MCF 10A (cell line): Measurements from ENCODE around the gene SIRPG. TPM values are rescaled to one million over a fixed set of nuclear protein-coding genes. Genes with fewer than 3 reads are reported as not detected.
"Not testable (repeated sequence)": the region's sequence is repeated elsewhere in the genome, so short reads cannot be mapped to it uniquely, and the experiment has no call there.

ENCODE experiments used
- BruUV-seq: library from RNA; stranded (reverse); fragments of 400-500 nt; replicated peaks from 2 replicates; lab custom pipeline; 2021; lab: Mats Ljungman, UMichigan
- CTCF ChIA-PET: fragments of 300-600 bp; sonication (Branson Sonifier 250); formaldehyde crosslinking; extraction: SDS; loops from one replicate; lab custom pipeline; 2021; ENCODE audit warnings: antibody characterized with exemption, inconsistent platforms; lab: Yijun Ruan, JAX
- POLR2A ChIA-PET: fragments of 300-600, 350-650 bp; sonication (Branson Sonifier 250); formaldehyde crosslinking; extraction: SDS; loops from one replicate; lab custom pipeline; 2020; ENCODE audit warnings: antibody characterized with exemption, inconsistent platforms; lab: Yijun Ruan, JAX
- DNase-seq: peaks from one replicate; pipeline ENCODE4 v3.0.0-alpha.2; 2018; ENCODE audit not compliant: unreplicated experiment
- H3K27ac Mint-ChIP-seq: one replicate; pipeline ENCODE4 v1.8.0; 2022; ENCODE audit warnings: mild to moderate bottlenecking, low read depth, mixed read lengths; ENCODE audit not compliant: unreplicated experiment
- H3K27me3 Mint-ChIP-seq: one replicate; pipeline ENCODE4 v1.8.0; 2022; ENCODE audit warnings: mixed read lengths; ENCODE audit not compliant: insufficient read depth, unreplicated experiment
- H3K36me3 Mint-ChIP-seq: one replicate; pipeline ENCODE4 v1.8.0; 2022; ENCODE audit warnings: mild to moderate bottlenecking, moderate library complexity, mixed read lengths; ENCODE audit not compliant: insufficient read depth, unreplicated experiment
- H3K4me1 Mint-ChIP-seq: one replicate; pipeline ENCODE4 v1.8.0; 2022; ENCODE audit warnings: mixed read lengths; ENCODE audit not compliant: insufficient read depth, unreplicated experiment
- H3K4me3 Mint-ChIP-seq: one replicate; pipeline ENCODE4 v1.8.0; 2022; ENCODE audit warnings: mild to moderate bottlenecking, moderate library complexity, mixed read lengths; ENCODE audit not compliant: unreplicated experiment
- H3K9me3 Mint-ChIP-seq: one replicate; pipeline ENCODE4 v1.8.0; 2022; ENCODE audit warnings: mixed read lengths; ENCODE audit not compliant: unreplicated experiment
- intact Hi-C: fragments of 100-400 bp; cut with micrococcal nuclease; formaldehyde crosslinking; loops from 2 replicates; pipeline ENCODE4 v1.14.1; 2022
- total RNA-seq: library from RNA; stranded (reverse); gene quantifications from 2 replicates; pipeline ENCODE4 v1.2.3, GENCODE V29; 2022
- TF ChIP-seq, protein P1 (sequence below): fragments of 200-600 bp; IDR thresholded peaks from one replicate; pipeline ENCODE4 v1.8.0; 2022; ENCODE audit warnings: antibody characterized with exemption, mild to moderate bottlenecking; ENCODE audit not compliant: unreplicated experiment

The SIRPG gene
- total RNA-seq, 1 experiment from 2014 or later, result not detected

- no TSS peak for BruUV-seq
- intact Hi-C loops, result no loop called here
- no peaks in the 10 kb centered on the region for H3K4me1 Mint-ChIP-seq
- ChIA-PET CTCF (no interaction called here), POLR2A (no interaction called here)
- DNase-seq, result no peak
- no peaks in the 10 kb centered on the region for H3K36me3 Mint-ChIP-seq
- H3K27ac Mint-ChIP-seq, result no peak overlapping the region
- H3K9me3 Mint-ChIP-seq, result no peaks in the 10 kb centered on the region
- no peak overlapping the region for H3K4me3 Mint-ChIP-seq
- TF ChIP-seq, protein P1, sequence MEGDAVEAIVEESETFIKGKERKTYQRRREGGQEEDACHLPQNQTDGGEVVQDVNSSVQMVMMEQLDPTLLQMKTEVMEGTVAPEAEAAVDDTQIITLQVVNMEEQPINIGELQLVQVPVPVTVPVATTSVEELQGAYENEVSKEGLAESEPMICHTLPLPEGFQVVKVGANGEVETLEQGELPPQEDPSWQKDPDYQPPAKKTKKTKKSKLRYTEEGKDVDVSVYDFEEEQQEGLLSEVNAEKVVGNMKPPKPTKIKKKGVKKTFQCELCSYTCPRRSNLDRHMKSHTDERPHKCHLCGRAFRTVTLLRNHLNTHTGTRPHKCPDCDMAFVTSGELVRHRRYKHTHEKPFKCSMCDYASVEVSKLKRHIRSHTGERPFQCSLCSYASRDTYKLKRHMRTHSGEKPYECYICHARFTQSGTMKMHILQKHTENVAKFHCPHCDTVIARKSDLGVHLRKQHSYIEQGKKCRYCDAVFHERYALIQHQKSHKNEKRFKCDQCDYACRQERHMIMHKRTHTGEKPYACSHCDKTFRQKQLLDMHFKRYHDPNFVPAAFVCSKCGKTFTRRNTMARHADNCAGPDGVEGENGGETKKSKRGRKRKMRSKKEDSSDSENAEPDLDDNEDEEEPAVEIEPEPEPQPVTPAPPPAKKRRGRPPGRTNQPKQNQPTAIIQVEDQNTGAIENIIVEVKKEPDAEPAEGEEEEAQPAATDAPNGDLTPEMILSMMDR, result no peak
- no peaks in the 10 kb centered on the region for H3K27me3 Mint-ChIP-seq
These were observed 10.6 kb downstream of the SIRPG start for GRCh38 chr20:1646975-1647431.

- Mint-ChIP-seq H3K27ac (no peak overlapping the region), H3K4me3 (no peak overlapping the region), H3K27me3 (no peaks in the 10 kb centered on the region), H3K4me1 (no peaks in the 10 kb centered on the region), H3K9me3 (peaks cover 8% of the 10 kb centered on the region), H3K36me3 (no peaks in the 10 kb centered on the region)
- CTCF ChIA-PET, result interaction anchor here (0.6 kb wide), 1 partner anchor 12 kb away, joined by 3 read pairs; no protein-coding TSS in a partner anchor
- no TSS peak for BruUV-seq
- no peak for DNase-seq
- TF ChIP-seq, protein P1, result no peak
- POLR2A ChIA-PET, result interaction anchor here (1.1 kb wide), 1 partner anchor 111 kb away, joined by 4 read pairs; no protein-coding TSS in a partner anchor
- intact Hi-C loops, result no loop called here
These were observed 13.2 kb downstream of the SIRPG start for GRCh38 chr20:1644101-1644962.

DNA sequence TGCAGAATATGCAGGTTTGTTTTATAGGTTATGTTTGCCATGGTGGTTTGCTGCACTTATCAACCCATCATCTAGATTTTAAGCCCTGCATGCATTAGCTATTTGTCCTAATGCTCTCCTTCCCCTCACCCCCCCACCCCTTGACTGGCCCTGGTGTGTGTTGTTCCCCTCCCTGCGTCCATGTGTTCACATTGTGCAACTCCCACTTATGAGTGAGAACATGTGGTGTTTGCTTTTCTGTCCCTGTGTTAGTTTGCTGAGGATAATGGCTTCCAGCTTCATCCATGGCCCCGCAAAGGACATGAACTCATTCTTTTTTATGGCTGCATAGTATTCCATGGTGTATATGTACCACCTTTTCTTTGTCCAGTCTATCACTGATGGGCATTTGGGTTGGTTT is 18.9 kb downstream of the SIRPG start:
- CTCF ChIA-PET, result interaction anchor here (0.7 kb wide), 1 partner anchor 534 kb away, joined by 3 read pairs; no protein-coding TSS in a partner anchor
- POLR2A ChIA-PET, H3K27me3 Mint-ChIP-seq: not testable (repeated sequence)

DNA sequence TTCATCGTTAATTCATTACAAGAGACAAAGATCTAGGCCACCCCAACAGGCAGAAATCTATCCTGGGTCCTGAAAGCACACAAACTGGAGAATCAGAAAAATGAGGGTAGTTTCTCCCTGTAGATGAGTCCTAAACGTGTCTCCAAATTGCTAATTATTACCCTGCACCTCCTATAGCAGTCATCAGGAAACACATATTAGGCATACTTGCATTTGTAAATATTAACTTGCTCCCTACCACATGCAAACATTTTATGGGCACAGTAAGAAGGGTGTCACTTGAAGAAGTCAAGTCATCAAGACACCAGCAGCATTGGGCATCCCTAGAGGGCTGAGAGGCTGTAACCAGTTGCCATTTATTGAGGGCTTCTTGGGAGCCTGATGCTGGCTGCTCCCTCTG is 19.8 kb downstream of the SIRPG start:
- Mint-ChIP-seq H3K9me3 (peaks cover 8% of the 10 kb centered on the region), H3K27me3 (no peaks in the 10 kb centered on the region), H3K4me3 (no peak overlapping the region), H3K4me1 (no peaks in the 10 kb centered on the region), H3K27ac (no peak overlapping the region), H3K36me3 (peaks cover 5% of the 10 kb centered on the region)
- BruUV-seq, result no TSS peak
- intact Hi-C loops, result no loop called here
- ChIA-PET CTCF (interaction anchor here (0.7 kb wide), 1 partner anchor 20 kb away, joined by 3 read pairs; no protein-coding TSS in a partner anchor), POLR2A (no interaction called here)
- TF ChIP-seq, protein P1, result no peak
- no peak for DNase-seq

More for the DNA sequence above, 18.9 kb downstream of the SIRPG start:
- intact Hi-C loops, BruUV-seq, H3K36me3 Mint-ChIP-seq, H3K4me3 Mint-ChIP-seq, DNase-seq, H3K4me1 Mint-ChIP-seq, H3K9me3 Mint-ChIP-seq, H3K27ac Mint-ChIP-seq: not testable (repeated sequence)
